GM21447 (cell line): ENCODE measurements around the gene HAAO.
A peak's percentile ranks its signal among the peaks of the same experiment; 100 is the strongest.

Experiments used
- ATAC-seq: cut with Tn5 transposase; IDR thresholded peaks from one replicate; pipeline ENCODE4 v1.9.1; 2021; ENCODE audit not compliant: unreplicated experiment

The HAAO gene

DNA sequence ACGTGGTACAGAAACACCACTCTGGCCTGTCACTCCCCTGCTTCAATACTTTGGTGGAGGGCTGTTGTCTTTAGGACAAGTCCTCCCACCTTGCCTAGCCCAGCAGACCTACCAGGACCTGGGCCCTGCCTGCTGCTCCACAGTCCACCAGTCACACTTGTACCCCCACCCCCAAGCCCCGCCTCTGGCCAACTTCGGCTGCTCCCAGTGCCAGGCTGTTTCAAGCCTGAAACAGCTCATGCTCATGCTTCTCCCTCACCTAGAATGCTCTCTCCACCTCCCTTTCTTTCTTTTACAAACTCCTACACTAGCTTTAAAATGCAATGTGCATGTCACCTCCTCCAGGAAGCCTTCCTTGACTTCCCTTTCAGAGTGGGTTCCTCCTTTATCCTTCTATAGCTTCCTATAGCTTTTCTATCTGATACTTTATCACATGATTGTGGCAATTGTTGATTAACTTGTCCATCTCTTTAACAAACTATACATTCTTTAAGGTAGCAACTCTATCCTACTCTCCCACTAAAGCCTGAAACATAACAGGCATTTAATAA, 23.6 kb downstream of the HAAO start:
- ATAC-seq = no peak

DNA sequence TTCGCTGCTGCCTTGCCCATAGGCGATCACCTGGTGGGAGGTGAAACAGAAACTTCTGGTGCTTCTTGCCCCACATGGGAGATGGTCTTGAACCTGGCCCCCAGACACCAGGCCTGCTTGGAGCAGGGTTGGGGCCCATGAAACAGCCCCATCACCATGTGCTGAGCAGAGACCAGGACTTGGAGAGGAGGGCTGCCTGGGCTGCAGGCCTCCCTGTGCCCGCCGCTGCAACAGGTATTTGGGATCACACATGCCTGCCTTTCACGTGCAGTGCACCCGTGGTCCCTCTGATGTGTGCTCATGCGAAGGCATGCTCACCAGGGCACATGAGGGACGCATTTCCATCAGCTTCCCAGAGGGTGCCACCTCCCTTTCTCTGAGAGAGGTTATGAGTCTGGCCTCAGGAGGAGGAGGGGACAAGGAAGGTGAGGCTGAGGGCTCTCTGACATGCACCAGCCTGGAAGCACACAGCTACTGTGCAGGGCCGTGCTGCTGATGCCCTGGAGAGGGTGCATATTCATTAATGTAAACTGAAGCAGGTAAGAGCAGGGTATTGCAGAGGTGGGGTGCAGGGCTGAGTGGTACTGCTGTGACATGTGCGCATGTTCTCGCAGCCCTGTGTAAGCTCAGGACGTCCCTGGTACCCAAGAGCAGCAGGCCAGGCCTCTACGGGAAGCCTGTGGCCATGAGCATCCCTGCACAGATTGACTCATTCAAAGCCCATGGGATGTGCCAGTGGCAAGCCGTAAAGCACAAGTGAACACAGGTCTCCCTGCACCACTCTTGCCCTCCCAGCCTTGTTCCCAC, 24.3 kb downstream of the HAAO start:
- ATAC-seq = no peak

DNA sequence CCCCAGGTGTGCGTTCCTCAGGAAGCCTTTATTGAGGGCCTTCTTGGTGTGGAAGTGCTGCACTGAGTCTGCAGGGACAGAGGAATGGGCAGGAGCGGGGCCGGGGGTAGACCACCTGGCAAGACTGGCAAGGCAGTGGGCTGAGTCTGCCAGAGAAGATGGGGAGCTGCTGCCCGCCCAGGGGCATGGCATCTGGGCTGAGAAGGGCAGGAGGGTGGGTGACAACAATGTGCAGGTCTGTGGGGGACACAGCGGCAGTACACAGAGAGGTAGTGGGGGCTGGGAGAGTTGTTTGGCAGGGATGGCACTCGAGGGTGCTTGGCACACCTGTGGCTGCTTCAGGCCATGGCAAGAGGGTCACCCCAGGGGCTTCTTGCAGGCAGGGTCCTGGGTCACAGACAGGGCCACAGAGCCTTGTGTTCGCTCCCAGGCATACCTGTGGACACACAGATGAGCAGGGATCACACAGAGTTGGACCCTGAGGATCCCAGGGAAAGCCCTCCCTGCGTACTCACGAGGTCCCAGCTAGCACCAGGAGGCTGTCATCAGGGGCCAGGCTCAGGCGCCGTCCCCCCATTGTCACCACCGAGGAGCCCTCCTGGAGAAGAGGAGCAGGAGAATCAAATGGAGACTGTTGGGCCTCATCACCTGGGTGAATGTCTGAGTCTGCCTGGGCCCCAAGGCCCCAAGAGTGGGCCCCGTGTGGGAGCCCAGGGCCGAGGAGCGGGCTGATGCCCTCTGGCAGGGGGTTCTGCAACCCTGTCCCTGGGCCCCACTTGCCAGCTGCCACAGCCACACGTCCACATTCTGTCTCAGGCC, 25.1 kb downstream of the HAAO start:
- ATAC-seq = no peak

DNA sequence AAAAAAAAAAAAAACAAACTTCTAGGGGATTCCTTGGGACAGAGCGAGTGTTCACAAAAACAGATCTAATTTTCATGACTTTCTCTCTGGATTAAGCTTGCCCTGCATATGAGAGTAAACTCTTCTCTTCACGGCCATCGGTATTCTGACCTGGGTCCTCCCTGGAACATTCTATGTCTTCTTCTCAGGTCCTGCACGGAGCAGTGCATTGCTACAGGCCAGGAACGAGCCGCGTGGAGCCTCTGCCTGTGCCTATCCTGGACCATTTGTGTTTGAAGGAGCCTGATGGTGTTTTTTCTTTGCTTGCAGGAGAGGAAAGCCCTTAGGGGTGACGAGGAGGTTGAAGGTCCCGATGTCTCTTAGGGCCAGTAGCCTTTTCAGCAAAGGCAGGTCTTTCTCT, 26.7 kb downstream of the HAAO start:
- no peak for ATAC-seq

DNA sequence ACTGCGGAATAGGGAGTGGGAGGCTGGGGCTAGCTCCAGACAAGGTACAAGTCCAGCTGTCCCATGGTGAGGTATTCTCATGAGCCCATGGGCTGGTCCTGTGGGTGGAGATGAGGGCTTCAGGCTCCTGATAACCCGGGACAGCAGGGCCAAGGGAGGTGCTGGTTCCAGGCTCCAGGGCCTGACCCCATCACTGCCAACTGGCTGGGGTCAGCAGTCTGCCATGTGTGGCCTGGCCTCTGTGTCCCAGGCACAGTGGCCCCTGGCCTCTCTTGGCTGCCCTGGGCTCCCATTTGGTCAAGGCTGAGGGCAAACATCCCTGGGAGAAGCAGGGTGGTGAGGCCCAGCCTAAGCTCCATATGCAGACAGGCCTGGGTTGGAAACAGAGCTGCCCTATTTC, 27.5 kb downstream of the HAAO start:
- no peak for ATAC-seq

DNA sequence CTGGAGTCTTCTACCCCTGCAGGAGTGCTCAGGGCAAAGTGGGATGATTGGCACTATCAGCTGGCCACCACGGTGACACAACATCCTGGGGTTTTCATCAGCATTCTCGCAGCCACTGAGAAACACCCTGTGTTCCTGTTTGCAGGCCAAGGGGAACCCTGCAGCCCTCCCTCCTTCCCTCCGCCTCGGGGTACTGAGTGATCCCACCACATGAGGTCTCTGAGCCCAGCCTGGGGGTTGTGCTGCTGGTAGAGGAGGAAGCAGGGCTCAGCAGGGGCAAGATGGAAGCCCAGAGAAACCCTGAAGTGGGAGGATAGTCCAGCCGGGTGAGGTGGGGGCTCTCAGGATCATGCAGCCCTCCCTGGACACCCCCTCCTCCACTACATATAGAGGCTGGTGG, 28.3 kb downstream of the HAAO start, which contains the start of gene OXER1:
TSS of gene OXER1 (minus strand) at position 40 of the 400 bp plus-strand sequence. CDS start 73 bp downstream, outside the sequence.
- no peak for ATAC-seq

DNA sequence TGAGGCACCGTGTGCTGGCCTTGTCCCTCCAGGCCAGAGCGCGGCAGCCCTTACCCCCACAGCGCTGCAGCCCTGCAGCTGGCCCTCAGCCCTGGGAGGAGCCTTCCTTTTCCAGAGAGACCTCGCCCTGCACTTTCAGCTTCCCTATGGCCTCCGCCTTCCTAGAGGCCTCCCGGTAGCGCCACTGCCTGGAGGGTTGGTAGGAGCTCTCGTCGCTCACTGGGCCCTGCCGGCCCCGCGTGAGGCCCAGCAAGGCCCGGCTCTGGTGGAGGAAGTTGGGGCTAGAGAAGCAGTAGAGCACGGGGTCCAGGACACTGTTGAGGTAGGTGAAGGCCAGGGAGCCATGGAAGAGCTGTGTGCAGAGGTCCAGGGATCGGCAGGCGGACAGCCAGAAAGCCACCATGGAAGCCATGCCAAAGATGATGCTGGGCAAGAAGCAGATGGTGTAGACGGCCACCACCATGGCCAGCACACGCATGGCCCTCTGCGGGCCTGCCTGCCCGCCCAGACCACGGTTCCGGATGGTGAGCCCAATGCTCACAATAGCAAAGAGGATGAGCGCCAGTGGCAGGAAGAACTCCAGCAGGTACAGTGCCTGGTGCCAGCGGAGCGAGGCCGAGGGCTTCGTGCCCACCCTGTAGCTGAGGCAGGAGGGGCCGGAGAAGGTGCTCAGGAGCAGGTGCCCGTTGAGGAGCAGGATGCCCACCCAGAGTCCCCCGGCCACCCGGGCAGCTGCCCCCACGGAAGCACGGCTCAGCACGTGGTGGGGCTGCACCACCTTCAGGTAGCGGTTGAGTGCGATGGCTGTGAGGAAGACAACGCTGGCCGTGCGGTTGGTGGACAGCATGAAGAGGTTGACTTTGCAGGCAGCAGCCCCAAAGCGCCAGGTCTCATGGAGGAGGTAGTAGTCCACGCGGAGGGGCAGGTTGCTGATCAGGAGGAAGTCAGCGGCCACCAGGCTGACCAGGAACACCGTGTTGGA, 29.3 kb downstream of the HAAO start:
- ATAC-seq = no peak

DNA sequence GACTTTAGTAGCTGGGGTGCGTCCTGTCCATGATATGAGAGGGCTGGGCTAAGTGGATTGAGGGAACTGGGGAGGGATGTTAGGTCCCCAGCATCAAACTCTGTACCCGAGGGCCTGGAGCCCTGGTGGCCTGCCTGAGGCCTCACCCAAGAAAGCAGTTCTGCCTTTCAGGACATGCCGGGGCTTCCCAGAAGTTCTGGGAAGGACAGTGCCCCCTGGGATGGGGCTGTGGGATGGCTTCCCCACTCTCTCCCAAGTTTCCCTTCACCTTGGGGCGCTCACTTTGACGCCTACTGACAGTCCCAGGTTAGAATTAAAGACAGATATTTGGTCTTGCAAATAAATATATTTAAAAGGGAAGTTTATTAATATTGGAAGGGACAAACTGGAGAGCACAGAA, 30.2 kb downstream of the HAAO start:
- no peak for ATAC-seq

DNA sequence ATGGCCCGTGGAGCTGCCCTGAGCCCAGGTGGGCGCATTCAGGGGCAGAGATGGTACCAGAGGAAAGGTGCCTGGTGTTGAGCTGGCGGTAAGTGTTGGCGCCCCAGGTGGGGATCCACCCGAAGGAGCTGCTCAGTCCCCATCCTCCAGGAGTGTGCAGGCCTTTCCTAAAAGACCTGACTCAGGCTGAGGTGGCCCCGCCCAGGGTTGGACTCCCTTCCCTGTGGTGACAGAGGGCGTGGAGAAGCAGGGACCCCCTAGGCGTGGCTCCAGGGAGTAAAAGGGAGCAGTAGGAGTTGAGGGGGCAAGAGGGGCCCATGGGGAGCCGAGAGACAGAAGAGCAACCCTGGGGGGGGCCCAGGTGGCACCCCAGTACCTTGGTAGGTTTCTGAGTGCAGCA, 30.8 kb downstream of the HAAO start:
- ATAC-seq = no peak

DNA sequence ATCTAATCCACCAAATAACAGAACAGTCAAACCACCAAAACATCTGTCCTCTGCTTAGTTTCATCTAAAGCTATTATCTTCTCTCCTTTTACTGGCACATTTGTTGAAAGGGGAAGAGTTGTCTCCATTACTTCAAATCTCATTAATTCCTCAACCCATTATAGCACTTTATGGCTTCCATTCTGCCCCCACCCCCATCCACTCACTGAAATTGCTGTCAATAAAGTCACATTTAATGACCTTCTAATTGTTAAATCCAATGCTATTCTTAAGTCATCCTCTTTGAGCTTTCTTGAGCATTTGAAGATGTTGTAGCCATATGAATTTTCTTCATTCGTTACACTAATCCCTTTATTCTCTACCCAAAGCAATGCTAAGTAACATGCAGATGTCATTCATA, 33.6 kb downstream of the HAAO start:
- ATAC-seq = no peak

DNA sequence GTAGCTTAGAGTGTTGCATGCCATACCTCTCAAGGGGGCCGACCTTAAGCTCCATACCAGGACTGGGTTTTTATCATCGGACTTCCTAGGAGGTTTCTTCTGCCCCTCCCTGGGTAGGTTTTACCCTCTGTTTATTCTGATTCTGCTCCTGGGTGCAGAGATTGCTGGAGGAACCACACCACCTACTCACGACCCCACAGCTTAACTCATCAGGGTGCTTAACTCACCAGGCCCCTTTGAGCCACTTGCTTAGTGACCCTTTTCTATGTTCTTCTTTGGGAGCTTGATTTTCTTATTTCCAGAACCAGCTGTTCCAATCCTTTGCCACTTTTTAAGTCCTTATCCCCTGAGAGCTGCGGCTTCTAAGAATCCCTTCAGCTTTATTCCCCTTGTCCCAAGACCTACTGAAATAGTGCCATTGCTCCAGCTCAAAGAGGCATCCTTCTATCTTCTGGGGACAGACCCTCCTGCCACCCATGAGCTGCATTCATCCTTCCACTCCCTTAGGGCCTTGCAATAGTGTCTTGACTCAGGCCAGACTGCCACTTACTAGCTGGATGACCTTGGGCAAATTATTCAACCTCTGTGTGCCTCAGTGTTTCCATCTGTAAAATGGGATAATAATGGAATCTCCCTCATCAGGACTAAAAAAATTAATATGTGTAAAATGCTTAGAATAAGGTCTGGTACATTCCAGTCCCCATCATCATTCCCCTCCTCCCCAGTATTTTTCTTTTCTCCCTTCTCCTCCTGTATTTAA, 34.2 kb downstream of the HAAO start:
- no peak for ATAC-seq

DNA sequence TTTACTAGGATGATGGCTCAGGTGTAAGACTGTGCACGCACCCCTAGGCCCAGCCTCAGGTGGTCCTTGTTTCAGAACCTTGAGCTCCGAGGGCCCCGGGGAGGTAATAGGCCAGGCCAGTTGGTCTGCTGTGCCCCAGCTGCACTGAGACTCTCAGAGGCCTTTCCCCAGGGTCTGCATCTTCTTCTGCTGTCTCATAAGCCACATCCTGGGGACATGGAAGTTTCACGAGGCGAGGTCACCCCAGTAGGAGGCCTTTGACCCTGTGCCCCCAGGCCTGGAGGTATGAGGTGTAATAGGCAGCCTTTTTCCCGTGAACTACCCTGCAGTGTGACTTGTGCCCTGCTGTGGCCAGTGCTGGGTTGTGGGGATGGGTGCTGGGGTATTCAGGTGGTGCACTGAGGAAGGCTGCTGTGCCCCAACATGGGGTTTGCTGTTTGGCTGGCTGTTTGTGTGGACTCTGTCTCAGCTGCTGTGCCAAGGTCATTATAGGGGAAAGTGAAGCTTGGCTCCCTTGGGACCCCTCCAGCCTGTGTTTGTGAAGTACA, 35.3 kb downstream of the HAAO start:
- ATAC-seq = no peak

DNA sequence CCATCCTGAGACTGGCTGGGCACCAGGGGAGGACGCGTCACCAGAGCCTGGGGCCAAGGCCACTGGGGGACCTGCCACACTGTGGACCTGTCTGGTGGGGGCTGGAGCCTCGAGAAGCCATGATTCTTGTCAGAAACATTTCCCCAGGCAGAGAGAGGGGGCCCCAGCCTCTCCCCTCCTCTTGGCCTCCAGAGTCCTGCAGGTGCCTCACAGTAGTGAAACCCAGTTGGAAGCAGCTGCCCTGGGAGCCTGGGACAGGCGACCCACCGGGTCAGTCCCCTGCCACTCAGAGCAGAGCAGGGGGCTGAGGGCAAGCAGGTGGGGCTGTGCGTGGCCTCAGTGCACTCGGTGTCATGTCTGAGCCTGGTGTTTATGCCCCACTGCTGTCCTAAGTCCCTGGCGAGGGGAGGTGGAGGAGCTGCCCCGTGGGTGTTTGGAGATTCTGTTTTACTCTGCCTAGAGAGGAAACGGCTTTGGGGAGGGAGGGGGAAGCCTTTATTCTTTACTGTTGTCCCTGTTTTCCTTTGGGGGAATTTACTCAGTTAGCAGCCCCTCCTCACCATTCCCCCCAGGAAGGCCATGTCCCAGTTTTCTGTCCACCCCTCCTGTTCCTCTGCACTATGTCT, 36.1 kb downstream of the HAAO start:
- no peak for ATAC-seq

DNA sequence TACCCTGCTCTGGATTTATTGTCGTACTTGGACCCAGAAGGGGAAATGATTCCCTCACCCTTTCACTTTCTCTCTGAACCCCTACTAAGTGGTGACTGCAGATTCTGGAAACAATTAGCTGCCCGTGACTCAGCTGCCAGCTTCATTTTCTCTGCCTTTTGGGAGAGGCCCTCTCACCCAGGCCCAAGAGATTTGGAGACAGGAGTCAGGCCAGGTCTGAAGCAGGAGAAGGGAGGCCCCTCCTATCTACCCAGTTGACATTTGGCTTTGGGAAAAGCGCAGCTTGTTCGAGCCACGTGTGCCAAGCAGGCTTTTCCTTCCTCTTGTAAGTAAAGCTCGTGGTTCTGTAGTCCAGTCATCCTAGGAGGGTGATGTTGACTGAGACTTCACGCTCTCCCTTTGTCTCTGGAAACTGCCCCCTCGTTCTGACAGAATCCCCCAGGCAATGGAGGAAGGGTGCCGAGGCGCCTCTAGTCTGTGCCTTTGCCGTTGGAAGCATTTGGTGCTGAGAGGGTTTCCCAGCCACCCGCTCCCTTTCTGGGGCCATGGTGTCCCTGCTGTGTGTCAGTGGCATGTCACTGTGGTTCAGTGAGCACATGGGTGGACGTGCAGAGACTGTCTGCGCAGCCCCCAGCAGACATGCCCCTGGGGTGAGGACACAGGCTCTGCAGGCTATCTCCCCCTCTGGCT, 37.0 kb downstream of the HAAO start:
- ATAC-seq = no peak

DNA sequence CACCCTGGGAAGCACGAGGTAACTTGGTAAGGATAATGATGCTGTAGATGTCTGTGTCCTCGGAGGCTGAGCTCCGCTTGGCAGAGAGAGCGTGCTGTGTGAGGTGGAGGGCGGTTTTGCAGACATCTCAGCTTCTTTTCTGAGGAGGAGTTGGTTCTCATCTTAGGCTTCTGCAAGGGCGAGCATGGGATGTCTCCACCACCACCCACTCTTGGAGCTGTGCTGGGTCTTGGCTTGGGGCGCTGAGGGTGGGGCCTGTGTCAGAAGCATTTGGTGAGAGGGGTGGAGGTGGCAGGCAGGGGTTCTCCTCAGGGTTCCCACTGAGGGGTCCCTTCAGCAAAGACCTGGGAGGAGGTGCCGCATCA, 37.6 kb downstream of the HAAO start:
- ATAC-seq = no peak

DNA sequence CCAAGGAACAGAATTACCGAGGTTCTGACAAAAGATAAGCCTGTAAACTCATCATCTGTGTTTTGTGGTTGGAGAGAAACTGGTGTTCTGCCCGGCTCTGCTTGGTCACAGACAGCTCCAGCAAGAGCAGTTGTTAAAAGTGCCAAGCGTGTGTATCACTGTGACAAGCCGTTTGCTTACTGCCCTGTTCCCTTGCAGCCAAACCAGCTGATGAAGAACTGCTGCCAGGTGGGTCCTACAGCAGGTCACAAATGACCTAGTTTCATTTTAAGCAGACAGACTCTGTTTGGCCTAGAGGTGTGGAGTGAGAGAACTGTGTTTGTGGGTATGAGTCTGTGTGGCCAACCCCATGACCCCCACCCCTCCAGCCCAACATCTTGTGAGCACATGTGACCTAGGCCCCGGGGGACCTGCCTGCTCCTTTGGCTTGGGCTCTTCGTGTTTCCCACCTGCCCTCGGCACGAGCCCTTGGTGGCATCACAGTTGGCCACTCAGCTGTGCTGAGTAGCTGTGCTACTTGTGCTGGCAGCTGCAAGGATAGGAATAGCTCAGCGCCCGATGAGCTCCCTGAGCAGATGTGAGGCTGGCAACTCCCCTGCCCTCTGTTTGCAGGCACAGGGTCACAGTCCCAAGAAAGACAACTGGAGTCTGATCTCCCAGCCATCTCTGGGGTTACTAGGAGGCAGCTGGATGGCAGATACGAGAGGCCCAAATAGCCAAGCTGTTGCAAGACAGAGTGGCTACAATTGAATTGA, 38.2 kb downstream of the HAAO start:
- peak; percentile 62 for ATAC-seq

DNA sequence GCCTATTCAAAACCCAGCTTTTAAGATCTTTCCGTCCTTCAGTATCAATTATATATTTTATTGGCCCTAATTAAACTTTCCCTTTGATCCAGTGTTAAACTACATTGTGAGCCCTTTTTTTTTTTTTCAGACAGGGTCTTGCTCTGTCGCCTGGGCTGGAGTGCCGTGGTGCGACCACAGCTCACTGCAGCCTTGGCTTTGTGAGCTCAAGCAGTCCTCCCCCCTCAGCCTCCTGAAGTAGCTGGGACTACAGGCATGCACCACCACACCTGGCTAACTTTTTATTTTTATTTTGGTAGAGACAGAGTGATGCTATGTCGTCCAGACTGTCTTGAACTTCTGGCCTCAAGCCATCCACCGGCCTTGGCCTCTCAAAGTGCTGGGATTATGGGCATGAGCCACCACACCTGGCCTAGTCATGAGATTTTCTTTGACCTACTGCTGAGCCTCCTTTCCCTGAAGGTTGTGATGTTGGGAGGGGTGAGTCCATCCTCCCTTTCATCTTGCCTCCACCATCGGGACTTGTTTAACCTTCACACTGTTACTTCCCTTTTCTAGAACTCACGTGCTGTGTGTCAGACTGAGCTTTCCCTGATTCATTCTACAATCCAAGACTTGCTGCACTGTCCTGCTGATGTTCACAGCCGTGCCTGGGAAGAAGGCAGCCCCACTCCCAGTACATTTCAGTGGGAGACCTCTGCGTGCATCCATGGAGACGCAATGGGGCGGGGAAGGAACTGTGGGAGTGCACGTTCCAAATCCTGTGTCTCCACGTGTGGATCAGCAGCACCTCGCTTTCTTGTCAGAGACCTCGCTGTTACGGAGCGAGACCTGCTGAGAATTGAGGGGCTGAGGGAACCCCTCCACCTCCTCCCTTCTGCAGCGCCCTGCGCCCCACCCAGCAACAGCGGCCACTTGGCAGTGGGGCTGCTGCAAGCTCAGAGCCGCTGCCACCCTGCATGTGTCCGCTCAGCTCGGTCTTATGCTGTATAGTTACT, 39.3 kb downstream of the HAAO start:
- ATAC-seq = no peak
